ENCODE measurements around the gene DCTN4.

DCTN4 gene

GRCh38 chr5:150787656-150788055 is 28.8 kb upstream of the DCTN4 start:
- Histone ChIP-seq H3K4me1 (ENCODE audit: control insufficient read depth, insufficient read depth, low read length) (no peaks in the 10 kb centered on the region), H3K9me3 (ENCODE audit: control insufficient read depth, low read length) (no peaks in the 10 kb centered on the region)

DNA sequence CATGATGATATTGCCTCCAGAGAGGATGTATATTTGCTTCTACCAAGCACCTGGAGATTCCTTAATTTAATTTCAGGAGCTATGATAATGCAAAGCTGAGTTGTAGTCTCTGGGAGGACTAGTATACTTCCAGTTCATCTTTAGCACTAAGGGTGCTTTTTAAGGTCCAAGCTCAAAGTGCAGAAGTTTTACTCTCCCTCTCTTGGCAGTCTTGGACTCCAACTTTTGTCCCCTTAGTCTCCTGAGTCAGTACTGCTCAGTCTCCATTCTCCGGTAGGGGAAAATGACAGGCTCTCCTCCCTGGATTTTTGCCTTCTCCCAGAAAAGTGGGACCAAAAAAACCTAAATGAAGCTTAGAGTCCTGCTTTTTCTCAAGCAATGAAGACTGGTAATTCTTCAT is 28.1 kb upstream of the DCTN4 start:
- WGBS, 2 experiments = 95 to 97% methylated on average over 1 of the region's 1 CpG
- H3K27ac ChIP-seq (ENCODE audit: insufficient read depth, low read depth, low read length, poor library complexity, severe bottlenecking) = no peak overlapping the region
- H3K9me3 ChIP-seq (ENCODE audit: control insufficient read depth, low read length) = no peaks in the 10 kb centered on the region
- peaks cover 4% of the 10 kb centered on the region for H3K4me1 ChIP-seq (ENCODE audit: control insufficient read depth, insufficient read depth, low read length)
- H3K36me3 ChIP-seq (ENCODE audit: control insufficient read depth, insufficient read depth, low read length) = no peaks in the 10 kb centered on the region
- no peak overlapping the region for H3K4me3 ChIP-seq (ENCODE audit: insufficient read depth, low read depth, low read length)
- no peaks in the 10 kb centered on the region for H3K27me3 ChIP-seq (ENCODE audit: control insufficient read depth, insufficient read depth, low read length, poor library complexity, severe bottlenecking)

More at GRCh38 chr5:150787656-150788055, 28.8 kb upstream of the DCTN4 start:
- 87% methylated on average over 1 of the region's 1 CpG; no CpG with 5 or more reads in 1 of the 2 experiments for WGBS, 2 experiments
- Histone ChIP-seq H3K4me3 (ENCODE audit: insufficient read depth, low read depth, low read length) (no peak overlapping the region), H3K27me3 (ENCODE audit: control insufficient read depth, insufficient read depth, low read length, poor library complexity, severe bottlenecking) (no peaks in the 10 kb centered on the region), H3K36me3 (ENCODE audit: control insufficient read depth, insufficient read depth, low read length) (no peaks in the 10 kb centered on the region), H3K27ac (ENCODE audit: insufficient read depth, low read depth, low read length, poor library complexity, severe bottlenecking) (no peak overlapping the region)

DNA sequence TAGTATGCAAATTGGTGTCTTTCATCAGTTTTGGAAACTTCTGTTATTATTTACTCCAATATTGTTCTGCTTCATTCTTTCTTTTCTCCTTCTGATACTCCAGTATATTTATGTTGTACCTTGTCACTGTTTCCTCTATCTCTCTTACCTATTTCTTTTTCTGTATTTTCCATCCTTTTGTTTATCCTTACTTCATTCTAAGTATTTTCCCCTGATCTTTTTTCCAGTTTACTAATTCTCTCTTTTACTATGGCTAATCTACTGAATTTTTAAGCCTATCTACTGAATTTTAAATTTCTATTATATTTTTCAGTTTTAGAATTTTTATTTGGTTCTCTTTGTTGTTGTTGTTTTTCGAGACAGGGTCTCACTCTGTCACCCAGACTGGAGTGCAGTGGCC is 27.1 kb upstream of the DCTN4 start:
- no peaks in the 10 kb centered on the region for H3K9me3 ChIP-seq (ENCODE audit: control insufficient read depth, low read length)
- peaks cover 5% of the 10 kb centered on the region for H3K4me1 ChIP-seq (ENCODE audit: control insufficient read depth, insufficient read depth, low read length)
- no peak overlapping the region for H3K27ac ChIP-seq (ENCODE audit: insufficient read depth, low read depth, low read length, poor library complexity, severe bottlenecking)
- 56 to 100% methylated on average over 1 of the region's 1 CpG for WGBS, 2 experiments
- H3K27me3 ChIP-seq (ENCODE audit: control insufficient read depth, insufficient read depth, low read length, poor library complexity, severe bottlenecking) = no peaks in the 10 kb centered on the region
- no peak overlapping the region for H3K4me3 ChIP-seq (ENCODE audit: insufficient read depth, low read depth, low read length)
- H3K36me3 ChIP-seq (ENCODE audit: control insufficient read depth, insufficient read depth, low read length) = no peaks in the 10 kb centered on the region

DNA sequence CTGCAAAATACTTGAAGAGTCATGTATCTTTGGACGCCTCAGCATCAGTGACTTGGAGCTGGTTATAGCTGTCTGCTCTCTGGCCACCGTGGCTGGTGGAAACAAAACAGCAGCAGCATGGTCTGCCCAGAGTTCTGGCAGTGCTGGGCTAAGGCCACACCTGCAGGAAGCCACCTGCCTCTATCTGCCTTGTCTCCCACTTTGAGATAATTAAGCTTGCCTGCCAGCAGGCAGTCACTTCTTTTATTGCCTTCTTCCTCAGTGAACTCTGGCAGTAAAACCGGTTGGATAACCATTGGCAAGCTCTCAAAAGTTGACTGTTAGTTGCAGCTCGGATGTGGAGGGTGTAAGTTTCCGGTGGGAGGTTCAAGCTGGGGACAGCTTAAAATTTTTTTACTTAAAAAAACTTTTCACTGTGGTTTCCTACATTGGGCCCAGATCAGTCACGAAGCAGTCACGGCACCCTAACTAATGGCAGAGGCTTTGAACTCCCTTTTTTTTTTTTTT is 24.7 kb upstream of the DCTN4 start:
- Histone ChIP-seq H3K4me1 (ENCODE audit: control insufficient read depth, insufficient read depth, low read length) (peaks cover 5% of the 10 kb centered on the region), H3K4me3 (ENCODE audit: insufficient read depth, low read depth, low read length) (no peak overlapping the region), H3K27ac (ENCODE audit: insufficient read depth, low read depth, low read length, poor library complexity, severe bottlenecking) (no peak overlapping the region)

GRCh38 chr5:150782850-150783249 is 24.0 kb upstream of the DCTN4 start:
- WGBS, 2 experiments = 94 to 97% methylated on average over 3 of the region's 3 CpGs
- H3K4me3 ChIP-seq (ENCODE audit: insufficient read depth, low read depth, low read length) = no peak overlapping the region
- H3K9me3 ChIP-seq (ENCODE audit: control insufficient read depth, low read length) = no peaks in the 10 kb centered on the region
- no peak overlapping the region for H3K27ac ChIP-seq (ENCODE audit: insufficient read depth, low read depth, low read length, poor library complexity, severe bottlenecking)
- no peaks in the 10 kb centered on the region for H3K27me3 ChIP-seq (ENCODE audit: control insufficient read depth, insufficient read depth, low read length, poor library complexity, severe bottlenecking)
- no peaks in the 10 kb centered on the region for H3K36me3 ChIP-seq (ENCODE audit: control insufficient read depth, insufficient read depth, low read length)
- peaks cover 5% of the 10 kb centered on the region for H3K4me1 ChIP-seq (ENCODE audit: control insufficient read depth, insufficient read depth, low read length)

More for the DNA sequence above, 24.7 kb upstream of the DCTN4 start:
- 69 to 71% methylated on average over 7 of the region's 7 CpGs for WGBS, 2 experiments
- no peaks in the 10 kb centered on the region for H3K9me3 ChIP-seq (ENCODE audit: control insufficient read depth, low read length)
- H3K36me3 ChIP-seq (ENCODE audit: control insufficient read depth, insufficient read depth, low read length) = no peaks in the 10 kb centered on the region
- H3K27me3 ChIP-seq (ENCODE audit: control insufficient read depth, insufficient read depth, low read length, poor library complexity, severe bottlenecking) = no peaks in the 10 kb centered on the region

- Histone ChIP-seq H3K36me3 (ENCODE audit: control insufficient read depth, insufficient read depth, low read length) (no peaks in the 10 kb centered on the region), H3K27me3 (ENCODE audit: control insufficient read depth, insufficient read depth, low read length, poor library complexity, severe bottlenecking) (no peaks in the 10 kb centered on the region), H3K4me3 (ENCODE audit: insufficient read depth, low read depth, low read length) (no peak overlapping the region), H3K4me1 (ENCODE audit: control insufficient read depth, insufficient read depth, low read length) (peaks cover 5% of the 10 kb centered on the region), H3K9me3 (ENCODE audit: control insufficient read depth, low read length) (no peaks in the 10 kb centered on the region), H3K27ac (ENCODE audit: insufficient read depth, low read depth, low read length, poor library complexity, severe bottlenecking) (no peak overlapping the region)
- WGBS, 2 experiments = 57 to 59% methylated on average over 10 of the region's 10 CpGs
Observed at GRCh38 chr5:150781706-150782614, 23.1 kb upstream of the DCTN4 start.

GRCh38 chr5:150780816-150781221 is 22.0 kb upstream of the DCTN4 start:
- 80 to 83% methylated on average over 4 to 5 of the region's 5 CpGs for WGBS, 2 experiments

GRCh38 chr5:150780187-150780692 is 21.4 kb upstream of the DCTN4 start:
- Histone ChIP-seq H3K36me3 (ENCODE audit: control insufficient read depth, insufficient read depth, low read length) (no peaks in the 10 kb centered on the region), H3K27me3 (ENCODE audit: control insufficient read depth, insufficient read depth, low read length, poor library complexity, severe bottlenecking) (no peaks in the 10 kb centered on the region), H3K9me3 (ENCODE audit: control insufficient read depth, low read length) (no peaks in the 10 kb centered on the region), H3K27ac (ENCODE audit: insufficient read depth, low read depth, low read length, poor library complexity, severe bottlenecking) (no peak overlapping the region), H3K4me3 (ENCODE audit: insufficient read depth, low read depth, low read length) (no peak overlapping the region), H3K4me1 (ENCODE audit: control insufficient read depth, insufficient read depth, low read length) (peaks cover 5% of the 10 kb centered on the region)
- WGBS, 2 experiments = 65 to 72% methylated on average over 6 of the region's 6 CpGs

More at GRCh38 chr5:150780816-150781221, 22.0 kb upstream of the DCTN4 start:
- Histone ChIP-seq H3K9me3 (ENCODE audit: control insufficient read depth, low read length) (no peaks in the 10 kb centered on the region), H3K36me3 (ENCODE audit: control insufficient read depth, insufficient read depth, low read length) (no peaks in the 10 kb centered on the region), H3K4me3 (ENCODE audit: insufficient read depth, low read depth, low read length) (no peak overlapping the region), H3K27ac (ENCODE audit: insufficient read depth, low read depth, low read length, poor library complexity, severe bottlenecking) (no peak overlapping the region), H3K4me1 (ENCODE audit: control insufficient read depth, insufficient read depth, low read length) (peaks cover 5% of the 10 kb centered on the region), H3K27me3 (ENCODE audit: control insufficient read depth, insufficient read depth, low read length, poor library complexity, severe bottlenecking) (no peaks in the 10 kb centered on the region)

DNA sequence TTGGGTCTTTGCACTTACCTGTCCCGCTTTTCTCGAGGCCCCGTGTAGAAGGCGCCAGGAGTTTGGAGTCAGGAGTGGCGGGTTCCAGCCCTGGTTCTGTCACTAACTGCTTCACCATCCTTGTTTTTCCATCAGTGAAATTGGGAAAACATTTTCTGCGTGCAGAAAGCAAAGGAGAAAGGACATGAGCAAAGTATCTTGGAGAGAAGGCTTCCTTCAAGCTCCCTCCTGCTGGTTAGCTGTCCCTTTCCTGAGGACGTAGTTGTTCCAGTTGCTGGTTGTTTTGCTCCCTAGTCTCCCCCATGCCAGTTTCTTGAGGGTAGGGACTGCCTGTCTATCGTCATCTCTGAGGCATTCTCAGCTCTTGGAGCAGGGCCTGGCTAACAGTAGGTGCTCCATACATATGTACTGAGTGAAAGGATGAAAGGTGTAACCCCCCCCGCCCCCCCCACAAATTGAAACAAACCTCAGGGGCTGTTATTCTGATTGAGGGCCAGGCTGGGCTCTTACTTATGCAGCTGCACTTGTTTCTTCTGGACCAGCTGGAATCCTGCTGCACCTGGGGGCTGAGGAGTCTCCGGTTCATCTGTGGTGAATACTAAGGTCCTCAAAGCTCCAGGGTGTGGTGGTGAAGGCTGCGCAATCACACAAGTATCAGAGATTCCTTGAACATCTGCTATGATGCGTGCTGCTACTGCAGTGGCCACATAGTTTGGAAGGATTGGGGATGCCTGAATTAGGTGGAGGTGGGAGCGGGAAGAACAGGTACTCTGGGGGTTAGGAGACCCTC is 20.8 kb upstream of the DCTN4 start:
- WGBS, 2 experiments = 27 to 29% methylated on average over 12 to 13 of the region's 13 CpGs
- H3K9me3 ChIP-seq (ENCODE audit: control insufficient read depth, low read length) = no peaks in the 10 kb centered on the region
- H3K27me3 ChIP-seq (ENCODE audit: control insufficient read depth, insufficient read depth, low read length, poor library complexity, severe bottlenecking) = no peaks in the 10 kb centered on the region
- no peak overlapping the region for H3K27ac ChIP-seq (ENCODE audit: insufficient read depth, low read depth, low read length, poor library complexity, severe bottlenecking)
- H3K4me1 ChIP-seq (ENCODE audit: control insufficient read depth, insufficient read depth, low read length) = peaks cover 5% of the 10 kb centered on the region
- no peaks in the 10 kb centered on the region for H3K36me3 ChIP-seq (ENCODE audit: control insufficient read depth, insufficient read depth, low read length)
- H3K4me3 ChIP-seq (ENCODE audit: insufficient read depth, low read depth, low read length) = peak overlapping the region; percentile 71

Data from ectodermal cell (in vitro differentiated cells).